ENCODE data around the gene CEP95.
"Not testable (repeated sequence)": the region's sequence is repeated elsewhere in the genome, so short reads cannot be mapped to it uniquely, and the experiment has no call there.

The CEP95 gene

DNA sequence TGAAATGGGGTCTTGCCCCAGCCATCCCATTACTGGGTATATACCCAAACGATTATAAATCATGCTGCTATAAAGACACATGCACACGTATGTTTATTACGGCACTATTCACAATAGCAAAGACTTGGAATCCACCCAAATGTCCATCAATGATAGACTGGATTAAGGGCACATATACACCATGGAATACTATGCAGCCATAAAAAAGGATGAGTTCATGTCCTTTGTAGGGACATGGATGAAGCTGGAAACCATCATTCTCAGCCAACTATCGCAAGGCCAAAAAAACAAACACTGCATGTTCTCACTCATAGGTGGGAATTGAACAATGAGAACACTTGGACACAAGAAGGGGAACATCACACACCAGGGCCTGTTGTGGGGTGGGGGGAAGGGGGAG, 70.2 kb downstream of the CEP95 start:
- DNase-seq: not testable (repeated sequence)

DNA sequence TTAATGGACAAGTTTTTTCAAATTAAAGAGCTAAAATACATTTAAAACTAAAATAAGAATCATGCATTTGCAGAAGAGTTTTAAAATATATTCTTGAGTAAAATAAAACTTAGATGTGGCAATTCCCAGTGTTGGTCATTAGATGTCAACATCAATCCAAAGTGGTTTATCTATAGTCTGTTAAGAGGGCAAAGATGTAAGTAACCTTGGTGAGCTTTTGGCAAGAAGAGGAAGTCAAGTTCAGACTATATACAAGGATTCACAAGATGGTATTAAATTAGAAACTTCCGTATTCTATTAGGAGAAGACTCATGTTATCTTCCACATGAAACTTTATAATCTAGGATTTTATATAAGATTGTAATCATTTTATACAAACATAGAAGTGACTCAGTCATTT, 73.1 kb downstream of the CEP95 start:
- DNase-seq: no peak

DNA sequence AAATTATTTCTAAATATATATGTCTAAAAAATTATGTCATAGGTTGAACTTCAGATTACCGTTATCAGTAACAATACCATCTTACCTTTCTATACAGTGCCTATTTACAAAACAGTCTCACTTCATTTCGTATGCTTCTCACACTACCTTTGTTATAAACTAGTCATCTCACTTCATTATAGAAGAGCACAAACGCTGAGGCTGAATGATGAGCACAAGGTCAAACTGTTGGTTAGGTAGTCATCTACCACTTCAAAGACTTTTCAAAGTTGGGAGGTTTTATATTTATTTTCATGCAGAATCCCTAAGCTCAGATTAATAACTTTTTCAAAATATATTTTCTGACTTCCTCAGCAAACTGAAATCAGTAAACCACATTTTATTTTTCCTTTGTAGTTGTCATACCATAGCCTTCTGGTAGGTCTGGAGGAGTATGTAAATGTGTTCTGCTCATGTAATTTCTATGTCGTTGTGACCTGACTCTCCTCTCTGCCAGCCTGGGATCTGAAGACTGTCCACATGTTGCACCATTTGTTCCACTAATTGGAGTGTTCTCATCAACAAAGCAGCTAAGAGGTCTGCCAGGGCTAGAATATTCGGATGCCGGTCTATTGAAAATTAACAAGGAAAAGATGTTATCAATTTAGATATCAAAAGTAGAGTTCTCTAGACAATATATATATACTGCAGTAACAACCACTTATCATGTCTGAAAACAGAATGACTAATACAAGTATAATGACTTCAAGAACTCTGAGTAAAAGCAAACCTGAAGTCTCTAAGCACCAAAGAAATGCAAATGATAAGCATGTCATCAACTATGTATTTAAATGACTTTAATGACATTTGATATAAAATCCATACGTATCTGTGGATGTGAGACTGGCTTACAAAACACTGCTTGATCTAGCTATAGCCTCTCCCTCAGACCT, 73.9 kb downstream of the CEP95 start:
- DNase-seq: no peak

DNA sequence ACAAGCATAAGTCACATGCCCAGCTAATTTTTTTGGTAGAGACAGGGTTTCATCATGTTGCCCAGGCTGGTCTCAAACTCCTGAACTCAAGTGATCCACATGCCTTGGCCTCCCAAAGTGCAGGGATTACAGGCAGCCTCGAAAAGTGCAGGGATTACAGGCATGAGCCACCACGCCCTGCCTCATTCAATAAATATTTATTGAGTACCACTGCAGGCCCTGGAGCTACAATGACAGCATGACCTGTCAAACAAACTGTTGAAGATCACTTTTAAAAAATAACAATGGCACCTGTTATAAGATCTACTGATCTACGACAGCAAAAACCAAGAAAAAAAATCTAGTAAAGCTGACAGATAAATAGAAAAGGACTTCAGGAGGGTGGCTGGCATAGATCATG, 76.3 kb downstream of the CEP95 start:
- DNase-seq: no peak

DNA sequence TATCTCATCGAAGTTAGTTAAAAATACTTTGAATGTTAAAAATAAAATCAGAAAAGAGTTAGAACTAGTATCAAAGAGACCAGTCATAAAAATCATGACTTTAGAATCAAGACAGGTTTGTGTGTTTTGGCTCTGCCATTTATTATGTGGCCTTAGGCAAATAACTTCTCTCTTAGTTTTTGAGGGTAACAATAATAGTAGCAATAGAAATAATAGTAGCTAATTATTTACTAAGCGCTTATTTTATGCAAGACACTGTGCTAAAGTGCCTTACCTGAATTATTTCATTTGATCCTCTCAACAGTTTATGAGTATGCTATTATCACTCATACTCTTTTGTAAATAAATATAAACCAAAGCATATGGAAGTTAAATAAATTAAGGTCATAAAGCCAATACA, 78.4 kb downstream of the CEP95 start:
- DNase-seq: no peak

Measured in NK-92 treated with Interleukin-12 subunit alpha and Interleukin-12 subunit beta, amount 100 ng/mL, for 24 hours (cell line).